ENCODE measurements around the gene MBL2.

Gene MBL2

DNA sequence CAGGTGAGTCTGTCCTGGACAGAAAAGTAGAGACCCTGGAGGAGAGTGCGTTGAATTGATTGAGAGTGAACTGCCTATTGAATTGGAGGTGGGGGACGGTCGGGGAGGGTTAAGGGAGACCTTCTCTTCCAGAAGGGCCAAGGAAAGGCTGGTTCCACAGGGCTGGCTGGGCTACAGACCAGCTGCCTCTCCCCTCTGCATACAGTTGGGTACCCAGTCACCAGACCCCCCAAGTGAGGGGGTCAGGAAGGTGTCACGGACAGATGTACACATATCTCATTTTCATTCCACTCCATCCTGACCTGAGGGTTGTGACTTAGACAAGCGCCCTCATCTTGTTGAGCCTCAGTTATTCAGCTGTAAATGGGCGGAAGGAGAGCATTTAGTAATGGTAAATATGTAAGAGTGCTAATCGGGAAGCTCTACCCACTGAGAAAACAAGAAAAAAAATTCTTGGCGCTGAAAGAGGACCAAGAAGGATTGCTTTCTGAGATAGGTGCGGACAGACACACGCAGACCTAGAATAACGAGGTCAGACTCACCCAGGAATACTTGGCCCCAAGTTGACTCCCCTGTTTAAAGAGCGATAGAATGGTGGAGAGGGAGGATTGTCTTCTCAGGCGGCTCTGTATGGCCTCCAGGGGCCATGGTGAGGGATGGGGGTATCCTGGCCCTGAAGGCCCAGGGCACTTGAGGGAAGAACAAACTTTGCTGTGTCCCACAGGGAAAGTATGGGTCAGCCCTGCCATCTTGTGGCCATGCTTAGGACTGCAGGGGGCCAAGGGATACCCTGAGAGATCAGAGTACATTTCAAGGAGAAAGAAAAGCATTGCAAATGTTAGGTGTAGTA lies 7.2 kb upstream of the MBL2 start:
- no peak overlapping the region for H3K27ac ChIP-seq
- TF ChIP-seq CTCF (IDR thresholded peaks at IDR 0.05) (peak; percentile 90), ZFX (IDR thresholded peaks at IDR 0.05; ENCODE audit: borderline replicate concordance) (no peak)

DNA sequence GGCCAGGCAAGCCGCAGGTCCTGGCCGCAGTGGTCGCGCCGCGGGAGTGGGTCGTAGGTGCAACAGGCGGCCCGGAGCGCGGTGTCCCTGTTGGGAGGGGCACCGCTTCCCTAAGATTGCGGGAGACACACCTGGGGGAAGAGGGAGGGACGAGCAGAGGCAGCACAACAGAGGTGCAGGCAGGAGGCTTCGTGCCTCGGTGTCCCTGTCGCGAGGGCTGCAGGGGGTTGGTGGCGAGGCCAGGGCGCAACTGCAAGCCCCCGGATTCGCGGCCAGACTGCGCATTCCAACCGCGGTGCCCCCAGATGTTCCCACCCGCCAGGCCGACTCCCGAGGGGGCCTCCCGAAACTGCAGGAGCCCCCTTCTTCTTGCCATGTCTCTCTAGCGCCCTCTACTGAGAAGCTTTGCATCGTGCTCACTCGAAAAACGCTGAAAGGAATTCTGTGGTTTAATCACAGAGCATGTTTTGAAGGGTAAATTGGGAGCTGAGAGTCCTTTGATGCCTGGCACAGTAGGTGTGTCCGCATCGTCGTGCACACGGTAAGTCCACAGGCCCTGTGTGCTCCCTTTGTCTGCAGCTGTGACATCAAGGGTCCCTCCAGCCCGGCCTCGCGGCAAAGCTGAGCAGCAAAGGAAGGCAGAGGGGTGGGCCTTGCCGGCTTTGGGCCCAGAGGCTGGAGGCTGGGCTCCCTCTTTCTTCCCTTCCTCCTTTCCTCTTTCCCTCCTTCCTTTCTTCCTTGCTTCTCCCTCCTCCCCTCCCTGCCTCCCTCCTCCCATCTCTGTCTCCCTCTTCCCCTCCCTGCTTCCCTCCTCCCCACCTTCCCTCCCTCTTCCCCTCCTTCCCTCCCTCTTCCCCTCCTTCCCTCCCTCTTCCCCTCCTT lies 6.2 kb upstream of the MBL2 start:
- no peak for TF ChIP-seq ZFX (IDR thresholded peaks at IDR 0.05; ENCODE audit: borderline replicate concordance)
- peak; percentile 75 for TF ChIP-seq CTCF (IDR thresholded peaks at IDR 0.05)
- H3K27ac ChIP-seq: no peak overlapping the region

- H3K27ac ChIP-seq: no peak overlapping the region
- TF ChIP-seq CTCF (IDR thresholded peaks at IDR 0.05) (no peak), ZFX (IDR thresholded peaks at IDR 0.05; ENCODE audit: borderline replicate concordance) (no peak)
Observed at GRCh38 chr10:52777414-52777813, 4.8 kb upstream of the MBL2 start.

GRCh38 chr10:52776471-52776903 lies 3.9 kb upstream of the MBL2 start:
- TF ChIP-seq ZFX (IDR thresholded peaks at IDR 0.05; ENCODE audit: borderline replicate concordance) (no peak), CTCF (IDR thresholded peaks at IDR 0.05) (no peak)
- H3K27ac ChIP-seq: no peak overlapping the region

DNA sequence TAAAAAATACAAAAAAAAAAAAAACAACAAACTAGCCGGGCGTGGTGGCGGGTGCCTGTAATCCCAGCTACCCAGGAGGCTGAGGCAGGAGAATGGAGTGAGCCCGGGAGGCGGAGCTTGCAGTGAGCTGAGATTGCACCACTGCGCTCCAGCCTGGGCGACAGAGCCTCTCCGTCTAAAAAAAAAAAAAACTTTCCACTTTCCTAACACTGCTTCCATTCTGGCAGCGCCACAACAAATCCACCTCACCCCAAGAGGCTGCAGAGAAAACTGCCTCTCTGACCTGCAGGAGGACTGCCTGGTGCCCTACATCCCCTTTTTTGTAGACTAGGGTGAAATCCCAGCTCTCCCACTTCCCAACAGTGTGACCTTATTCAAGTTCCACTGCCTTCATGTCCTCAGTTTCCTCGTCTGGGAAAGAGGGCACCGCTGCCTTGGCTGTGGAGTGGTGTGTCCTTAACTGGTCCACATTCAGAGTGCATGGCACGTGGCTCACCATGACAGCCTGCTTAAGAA lies 2.6 kb upstream of the MBL2 start:
- no peak for TF ChIP-seq CTCF (IDR thresholded peaks at IDR 0.05)
- TF ChIP-seq ZFX (IDR thresholded peaks at IDR 0.05; ENCODE audit: borderline replicate concordance): no peak
- no peak overlapping the region for H3K27ac ChIP-seq

- no peak overlapping the region for H3K27ac ChIP-seq
- TF ChIP-seq CTCF (IDR thresholded peaks at IDR 0.05) (no peak), ZFX (IDR thresholded peaks at IDR 0.05; ENCODE audit: borderline replicate concordance) (no peak)
Observed at GRCh38 chr10:52774600-52775106, 2.1 kb upstream of the MBL2 start.
